ENCODE measurements around the gene VAPB. TPM values are rescaled to one million over a fixed set of nuclear protein-coding genes. Genes with fewer than 3 reads are reported as not detected.

VAPB gene
- total and polyA plus RNA-seq, 10 of the 15 experiments (the other 5 are each of a cell fraction or from before 2014, with no cell fraction given) = 3.2 to 28.6 (median 20.5) TPM

DNA sequence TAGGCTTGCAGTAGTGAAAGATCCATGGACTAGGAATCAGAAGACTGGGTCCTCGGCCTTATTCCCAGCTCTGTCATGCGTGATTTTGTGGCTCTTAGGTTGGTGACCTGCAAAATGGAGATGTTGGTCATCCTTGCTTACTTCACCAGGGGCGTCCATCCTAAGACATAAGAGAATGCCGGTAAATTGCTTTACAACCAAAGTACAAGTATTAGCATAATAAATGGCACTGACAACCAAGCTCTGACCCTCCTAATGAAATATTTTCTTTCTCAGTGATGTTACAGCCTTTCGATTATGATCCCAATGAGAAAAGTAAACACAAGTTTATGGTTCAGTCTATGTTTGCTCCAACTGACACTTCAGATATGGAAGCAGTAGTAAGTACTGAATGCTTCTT lies 45.3 kb downstream of the VAPB start:
- Histone ChIP-seq H3K4me1 (ENCODE audit: control insufficient read depth, insufficient read depth, low read length) (peaks cover 2% of the 10 kb centered on the region; the same call in 1 of the 2 replicates), H3K4me3 (no peak overlapping the region), H3K9ac (ENCODE audit: control insufficient read depth, insufficient read depth, low read length) (no peak overlapping the region), H2AFZ (ENCODE audit: control insufficient read depth, low read depth, low read length) (no peak overlapping the region), H3K79me2 (ENCODE audit: control insufficient read depth, insufficient read depth, low read length) (peaks cover 38% of the 10 kb centered on the region), H3K9me3 (replicated peaks; ENCODE audit: control insufficient read depth, insufficient read depth, low read length) (no peaks in the 10 kb centered on the region; the same call in 2 of the 3 replicates), H3K4me2 (ENCODE audit: control insufficient read depth, insufficient read depth) (no peak overlapping the region), H3K36me3 (ENCODE audit: control insufficient read depth in 2 of 2, insufficient read depth in 2 of 2, low read length in 1 of 2) (peaks cover 8 to 29% of the 10 kb centered on the region in 2 experiments; a peak in 3 of 4 replicates), H4K20me1 (ENCODE audit: control insufficient read depth, insufficient read depth) (peaks cover under 1% of the 10 kb centered on the region), H3K27me3 (replicated peaks in 1 of 2; ENCODE audit: control insufficient read depth in 2 of 2, insufficient read depth in 2 of 2, low read length in 1 of 2) (no peaks in the 10 kb centered on the region), H3K27ac (ENCODE audit: control insufficient read depth, insufficient read depth) (no peak overlapping the region)
- no peak for FAIRE-seq
- no peak for ATAC-seq
- in situ Hi-C loops (cut with MboI) = no loop called here
- WGBS (ENCODE audit: insufficient coverage, insufficient replicate concordance, low lambda C conversion rate, missing lambda C conversion rate) = 84% methylated on average over 5 of the region's 5 CpGs
- ChIA-PET RAD21 (ENCODE audit: unreplicated experiment) (no interaction called here), SMC1A (ENCODE audit: uncharacterized antibody, unreplicated experiment) (interaction anchor here (1.6 kb wide), 1 partner anchor 12 kb away, joined by 3 read pairs; no protein-coding TSS in a partner anchor), POLR2A (no interaction called here), CTCF (interaction anchor here (0.8 to 2.6 kb wide), 2 partner anchors 13 to 15 kb away, joined by 3 to 10 read pairs; no protein-coding TSS in a partner anchor)
- TF ChIP-seq, protein P1, sequence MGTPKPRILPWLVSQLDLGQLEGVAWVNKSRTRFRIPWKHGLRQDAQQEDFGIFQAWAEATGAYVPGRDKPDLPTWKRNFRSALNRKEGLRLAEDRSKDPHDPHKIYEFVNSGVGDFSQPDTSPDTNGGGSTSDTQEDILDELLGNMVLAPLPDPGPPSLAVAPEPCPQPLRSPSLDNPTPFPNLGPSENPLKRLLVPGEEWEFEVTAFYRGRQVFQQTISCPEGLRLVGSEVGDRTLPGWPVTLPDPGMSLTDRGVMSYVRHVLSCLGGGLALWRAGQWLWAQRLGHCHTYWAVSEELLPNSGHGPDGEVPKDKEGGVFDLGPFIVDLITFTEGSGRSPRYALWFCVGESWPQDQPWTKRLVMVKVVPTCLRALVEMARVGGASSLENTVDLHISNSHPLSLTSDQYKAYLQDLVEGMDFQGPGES (IDR thresholded peaks at IDR 0.05) = no peak
- no peak for TF ChIP-seq CBX3 (IDR thresholded peaks at IDR 0.05; ENCODE audit: borderline replicate concordance, low read depth)
- no peak for TF ChIP-seq NFYB (IDR thresholded peaks at IDR 0.05; ENCODE audit: insufficient read depth, low read depth, low read length)
- TF ChIP-seq MTA2 (IDR thresholded peaks at IDR 0.05; ENCODE audit: low read depth) = no peak
- no peak for TF ChIP-seq BMI1 (IDR thresholded peaks at IDR 0.05; ENCODE audit: borderline replicate concordance)
- intact Hi-C loops (cut with micrococcal nuclease; ENCODE audit: unreplicated experiment) = no loop called here
- DNase-seq (ENCODE audit: low read depth, low spot score) = no peak
- no TSS peak for BruUV-seq (replicated peaks)

GRCh38 chr20:58435237-58435636 lies 46.2 kb downstream of the VAPB start:
- FAIRE-seq (no peak), DNase-seq (ENCODE audit: low read depth, low spot score) (no peak), ATAC-seq (no peak)
- Histone ChIP-seq H3K9ac (ENCODE audit: control insufficient read depth, insufficient read depth, low read length) (no peak overlapping the region), H3K79me2 (ENCODE audit: control insufficient read depth, insufficient read depth, low read length) (peaks cover 38% of the 10 kb centered on the region), H3K27ac (ENCODE audit: control insufficient read depth, insufficient read depth) (no peak overlapping the region), H4K20me1 (ENCODE audit: control insufficient read depth, insufficient read depth) (no peaks in the 10 kb centered on the region; the same call in 1 of the 2 replicates), H2AFZ (ENCODE audit: control insufficient read depth, low read depth, low read length) (no peak overlapping the region), H3K27me3 (replicated peaks in 1 of 2; ENCODE audit: control insufficient read depth in 2 of 2, insufficient read depth in 2 of 2, low read length in 1 of 2) (no peaks in the 10 kb centered on the region), H3K4me2 (ENCODE audit: control insufficient read depth, insufficient read depth) (no peak overlapping the region), H3K4me1 (ENCODE audit: control insufficient read depth, insufficient read depth, low read length) (peaks cover 2% of the 10 kb centered on the region; the same call in 1 of the 2 replicates), H3K9me3 (replicated peaks; ENCODE audit: control insufficient read depth, insufficient read depth, low read length) (no peaks in the 10 kb centered on the region; the same call in 2 of the 3 replicates), H3K4me3 (no peak overlapping the region), H3K36me3 (ENCODE audit: control insufficient read depth in 2 of 2, insufficient read depth in 2 of 2, low read length in 1 of 2) (peaks cover 7 to 25% of the 10 kb centered on the region in 2 experiments; a peak in 3 of 4 replicates)
- RAD21 ChIA-PET (ENCODE audit: unreplicated experiment) = no interaction called here
- no TSS peak for BruUV-seq (replicated peaks)
- in situ Hi-C loops (cut with MboI) = no loop called here
- SMC1A ChIA-PET (ENCODE audit: uncharacterized antibody, unreplicated experiment) = interaction anchor here (0.9 kb wide), 1 partner anchor 34 kb away, joined by 3 read pairs; no protein-coding TSS in a partner anchor
- WGBS (ENCODE audit: insufficient coverage, insufficient replicate concordance, low lambda C conversion rate, missing lambda C conversion rate) = 85% methylated on average over 6 of the region's 6 CpGs
- POLR2A ChIA-PET = no interaction called here
- CTCF ChIA-PET = no interaction called here
- intact Hi-C loops (cut with micrococcal nuclease; ENCODE audit: unreplicated experiment) = no loop called here
- TF ChIP-seq SREBF1 (IDR thresholded peaks at IDR 0.05; ENCODE audit: low read length) = no peak
- TF ChIP-seq, protein P2, sequence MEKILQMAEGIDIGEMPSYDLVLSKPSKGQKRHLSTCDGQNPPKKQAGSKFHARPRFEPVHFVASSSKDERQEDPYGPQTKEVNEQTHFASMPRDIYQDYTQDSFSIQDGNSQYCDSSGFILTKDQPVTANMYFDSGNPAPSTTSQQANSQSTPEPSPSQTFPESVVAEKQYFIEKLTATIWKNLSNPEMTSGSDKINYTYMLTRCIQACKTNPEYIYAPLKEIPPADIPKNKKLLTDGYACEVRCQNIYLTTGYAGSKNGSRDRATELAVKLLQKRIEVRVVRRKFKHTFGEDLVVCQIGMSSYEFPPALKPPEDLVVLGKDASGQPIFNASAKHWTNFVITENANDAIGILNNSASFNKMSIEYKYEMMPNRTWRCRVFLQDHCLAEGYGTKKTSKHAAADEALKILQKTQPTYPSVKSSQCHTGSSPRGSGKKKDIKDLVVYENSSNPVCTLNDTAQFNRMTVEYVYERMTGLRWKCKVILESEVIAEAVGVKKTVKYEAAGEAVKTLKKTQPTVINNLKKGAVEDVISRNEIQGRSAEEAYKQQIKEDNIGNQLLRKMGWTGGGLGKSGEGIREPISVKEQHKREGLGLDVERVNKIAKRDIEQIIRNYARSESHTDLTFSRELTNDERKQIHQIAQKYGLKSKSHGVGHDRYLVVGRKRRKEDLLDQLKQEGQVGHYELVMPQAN (conservative IDR thresholded peaks at IDR 0.05) = no peak
- TF ChIP-seq MYC (IDR thresholded peaks at IDR 0.05; ENCODE audit: insufficient read depth, insufficient read length, insufficient replicate concordance, low read length, severe bottlenecking) = no peak
- TF ChIP-seq, protein P3, sequence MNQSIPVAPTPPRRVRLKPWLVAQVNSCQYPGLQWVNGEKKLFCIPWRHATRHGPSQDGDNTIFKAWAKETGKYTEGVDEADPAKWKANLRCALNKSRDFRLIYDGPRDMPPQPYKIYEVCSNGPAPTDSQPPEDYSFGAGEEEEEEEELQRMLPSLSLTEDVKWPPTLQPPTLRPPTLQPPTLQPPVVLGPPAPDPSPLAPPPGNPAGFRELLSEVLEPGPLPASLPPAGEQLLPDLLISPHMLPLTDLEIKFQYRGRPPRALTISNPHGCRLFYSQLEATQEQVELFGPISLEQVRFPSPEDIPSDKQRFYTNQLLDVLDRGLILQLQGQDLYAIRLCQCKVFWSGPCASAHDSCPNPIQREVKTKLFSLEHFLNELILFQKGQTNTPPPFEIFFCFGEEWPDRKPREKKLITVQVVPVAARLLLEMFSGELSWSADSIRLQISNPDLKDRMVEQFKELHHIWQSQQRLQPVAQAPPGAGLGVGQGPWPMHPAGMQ (IDR thresholded peaks at IDR 0.05; ENCODE audit: borderline replicate concordance) = no peak
- TF ChIP-seq FOS (IDR thresholded peaks at IDR 0.05; ENCODE audit: borderline replicate concordance, extremely low read depth, insufficient read length) = no peak
- TF ChIP-seq ATF7 (IDR thresholded peaks at IDR 0.05; ENCODE audit: low read depth) = no peak
- TF ChIP-seq IKZF1 (conservative IDR thresholded peaks at IDR 0.05) = no peak
- no peak for TF ChIP-seq ZSCAN29 (IDR thresholded peaks at IDR 0.05)
